IMR-90 (cell line): ENCODE measurements around the gene TACC2. TPM values are rescaled to one million over a fixed set of nuclear protein-coding genes. Genes with fewer than 3 reads are reported as not detected.

Source experiments
- ATAC-seq: fragments of 200-7000 bp; cut with Tn5 transposase; 2 replicates; pipeline ENCODE4 v1.9.1; 2020; ENCODE audit warnings: low read depth, mild to moderate bottlenecking, moderate library complexity
- BruUV-seq: library from RNA; stranded (reverse); fragments of 400-500 nt; replicated peaks from 2 replicates; lab custom pipeline; 2021; lab: Mats Ljungman, UMichigan
- CTCF ChIA-PET: fragments of 300-600 bp; formaldehyde crosslinking; extraction: SDS; loops from one replicate; lab custom pipeline; 2021; ENCODE audit warnings: antibody characterized with exemption; lab: Yijun Ruan, JAX
- POLR2A ChIA-PET: fragments of 300-600 bp; sonication (Branson Sonifier 250); formaldehyde crosslinking; loops from one replicate; lab custom pipeline; 2022; ENCODE audit warnings: antibody characterized with exemption; ENCODE audit not compliant: unreplicated experiment; lab: Charles Lee
- DNase-seq: peaks from one replicate; pipeline ENCODE4 v3.0.0; 2013
- H2AFZ ChIP-seq: replicated peaks from 2 replicates; pipeline ENCODE3; 2013; ENCODE audit warnings: low read length, mild to moderate bottlenecking; ENCODE audit not compliant: poor library complexity
- H2AK5ac ChIP-seq: 2 replicates; pipeline ENCODE4 v1.6.1; 2013; ENCODE audit warnings: low read depth, low read length, inconsistent platforms
- H2AK9ac ChIP-seq: replicated peaks from 2 replicates; pipeline ENCODE3; 2013; ENCODE audit warnings: mild to moderate bottlenecking, low read depth, low read length, moderate library complexity; ENCODE audit not compliant: poor library complexity
- H2BK120ac ChIP-seq: 2 replicates; pipeline ENCODE4 v1.6.1; 2013; ENCODE audit warnings: low read depth, low read length, inconsistent platforms
- H2BK15ac ChIP-seq: 3 replicates; pipeline ENCODE4 v1.6.1; 2013; ENCODE audit warnings: low read depth, low read length, inconsistent platforms
- H2BK20ac ChIP-seq: 2 replicates; pipeline ENCODE4 v1.6.1; 2013; ENCODE audit warnings: low read depth, mild to moderate bottlenecking, inconsistent platforms, low read length, moderate library complexity
- H2BK5ac ChIP-seq: 2 replicates; pipeline ENCODE4 v1.6.1; 2013; ENCODE audit warnings: mild to moderate bottlenecking, low read depth, low read length, inconsistent platforms; ENCODE audit not compliant: poor library complexity, severe bottlenecking
- H3K14ac ChIP-seq: replicated peaks from 2 replicates; pipeline ENCODE4 v1.6.1; 2013; ENCODE audit warnings: low read depth, low read length, inconsistent platforms
- H3K18ac ChIP-seq: 2 replicates; pipeline ENCODE4 v1.6.1; 2013; ENCODE audit warnings: low read depth, low read length, control low read depth
- H3K23ac ChIP-seq: 2 replicates; pipeline ENCODE4 v1.6.1; 2013; ENCODE audit warnings: low read depth, low read length, inconsistent platforms
- H3K27ac ChIP-seq: 2 replicates; pipeline ENCODE4 v1.5.1; 2013; ENCODE audit warnings: mild to moderate bottlenecking, control low read depth, low read length; ENCODE audit not compliant: insufficient read depth
- H3K27me3 ChIP-seq: 2 replicates; pipeline ENCODE4 v1.6.1; 2013; ENCODE audit warnings: low read length; ENCODE audit not compliant: control insufficient read depth, insufficient read depth
- H3K36me3 ChIP-seq: 2 replicates; pipeline ENCODE4 v1.6.1; 2013; ENCODE audit warnings: low read length, mixed read lengths; ENCODE audit not compliant: control insufficient read depth, insufficient read depth
- H3K4ac ChIP-seq: 2 replicates; pipeline ENCODE4 v1.6.1; 2013; ENCODE audit warnings: low read depth, low read length, inconsistent platforms
- H3K4me1 ChIP-seq: 2 replicates; pipeline ENCODE4 v1.6.1; 2013; ENCODE audit warnings: low read length, mixed read lengths; ENCODE audit not compliant: control insufficient read depth, insufficient read depth
- H3K4me2 ChIP-seq: 2 replicates; pipeline ENCODE4 v1.6.1; 2013; ENCODE audit warnings: low read depth, mild to moderate bottlenecking, control low read depth, low read length, moderate library complexity
- H3K4me3 ChIP-seq: 2 replicates; pipeline ENCODE4 v1.5.1; 2013; ENCODE audit warnings: low read depth, mild to moderate bottlenecking, control low read depth, low read length, moderate library complexity; ENCODE audit not compliant: insufficient read depth
- H3K56ac ChIP-seq: 2 replicates; pipeline ENCODE4 v1.6.1; 2013; ENCODE audit warnings: low read length, inconsistent platforms; ENCODE audit not compliant: insufficient read depth; ENCODE audit errors: extremely low read depth
- H3K79me1 ChIP-seq, 2 experiments: 2 replicates each; pipeline ENCODE4 v1.6.1; 2013; ENCODE audit warnings: low read length in 2 of 2, inconsistent platforms in 1 of 2, low read depth in 1 of 2
- H3K9ac ChIP-seq: 2 replicates; pipeline ENCODE4 v1.6.1; 2013; ENCODE audit warnings: low read depth, low read length, control low read depth
- H3K9me1 ChIP-seq: 2 replicates; pipeline ENCODE4 v1.6.1; 2013; ENCODE audit warnings: low read length, inconsistent platforms; ENCODE audit not compliant: insufficient read depth
- H3K9me3 ChIP-seq: 2 replicates; pipeline ENCODE4 v1.6.1; 2013; ENCODE audit warnings: low read length; ENCODE audit not compliant: control insufficient read depth, insufficient read depth
- H4K20me1 ChIP-seq: 2 replicates; pipeline ENCODE4 v1.6.1; 2013; ENCODE audit warnings: low read length, inconsistent platforms; ENCODE audit not compliant: insufficient read depth
- H4K5ac ChIP-seq: 2 replicates; pipeline ENCODE4 v1.6.1; 2013; ENCODE audit warnings: mild to moderate bottlenecking, low read depth, low read length, control low read depth
- H4K8ac ChIP-seq, 2 experiments: 2 replicates each; pipeline ENCODE4 v1.6.1; 2013; ENCODE audit warnings: low read depth in 2 of 2, low read length in 2 of 2, control low read depth in 1 of 2, inconsistent platforms in 1 of 2
- H4K91ac ChIP-seq: 2 replicates; pipeline ENCODE4 v1.6.1; 2013; ENCODE audit warnings: low read depth, low read length, inconsistent platforms; ENCODE audit not compliant: insufficient read depth
- CEBPB ChIP-seq: IDR thresholded peaks from 2 replicates; pipeline ENCODE4 v1.6.1; 2012; ENCODE audit warnings: low read depth, low read length, improper control_type of control experiment
- RAD21 ChIP-seq: IDR thresholded peaks from 2 replicates; pipeline ENCODE4 v1.6.1; 2012; ENCODE audit warnings: low read length, improper control_type of control experiment
- WGBS, 2 experiments: methylation state at CpG; one replicate each; pipeline versions ENCODE4 v1.1.5 to v1.1.7; 2013; ENCODE audit warnings: missing lambda C conversion rate in 2 of 2; ENCODE audit not compliant: insufficient read length in 1 of 2; ENCODE audit errors: extremely low coverage in 2 of 2; 5-methylcytosine and 5-hydroxymethylcytosine counted together
- dilution Hi-C: fragments of 300-500 bp; cut with HindIII; formaldehyde crosslinking; loops from one replicate; pipeline ENCODE4 v1.14.3; 2018; ENCODE audit warnings: low sequenced_read_pairs; ENCODE audit not compliant: unreplicated experiment
- in situ Hi-C: fragments of 300-500 bp; cut with MboI; formaldehyde crosslinking; loops from 3 replicates; pipeline ENCODE4 v1.14.3; 2019; ENCODE audit warnings: low sequenced_read_pairs, inconsistent platforms, mixed read lengths
- intact Hi-C: fragments of 100-400 bp; cut with micrococcal nuclease; formaldehyde crosslinking; loops from 2 replicates; pipeline ENCODE4 v1.10.0; 2022
- polyA plus RNA-seq, 3 experiments: library from polyadenylated mRNA; depleted of rRNA; stranded (reverse); fragments of >200 nt; gene quantifications; 2 replicates each; pipeline ENCODE4 v1.2.3, GENCODE V29; 2012; ENCODE audit warnings: low replicate concordance in 1 of 3
- total RNA-seq: library from RNA; depleted of rRNA; stranded (reverse); fragments of >200 nt; gene quantifications from 2 replicates; pipeline ENCODE4 v1.2.3, GENCODE V29; 2012

Gene TACC2
- total and polyA plus RNA-seq, 2 of the 4 experiments (the other 2 are of a cell fraction), result 2.9 to 15.4 TPM

DNA sequence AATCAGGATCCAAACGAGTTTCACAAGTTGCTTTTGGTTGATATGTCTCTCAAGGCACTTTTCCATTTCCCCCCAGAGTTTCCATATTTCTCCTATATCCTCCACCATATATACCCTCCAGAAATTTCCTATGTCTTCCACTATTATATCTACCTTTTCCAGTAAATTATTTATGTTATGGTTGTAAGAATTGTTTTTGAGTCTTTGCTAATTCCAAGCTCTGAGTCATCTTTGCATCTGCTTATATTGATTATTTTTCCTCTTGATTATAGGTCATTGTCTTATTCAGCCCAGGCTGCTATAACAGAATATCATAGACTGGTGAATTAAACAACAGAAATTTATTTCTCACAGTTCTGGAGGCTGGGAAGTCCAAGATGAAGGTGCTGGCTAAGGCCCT, 12.7 kb downstream of the TACC2 start:
- Histone ChIP-seq H2AK5ac (no peak overlapping the region), H3K9ac (no peak overlapping the region), H2BK15ac (no peak overlapping the region), H3K14ac (no peak overlapping the region), H3K56ac (no peak overlapping the region), H2BK120ac (no peak overlapping the region), H3K9me3 (peaks cover 2% of the 10 kb centered on the region; the same call in 1 of the 2 replicates), H3K4ac (no peak overlapping the region), H3K27ac (no peak overlapping the region), H3K18ac (no peak overlapping the region), H4K20me1 (no peaks in the 10 kb centered on the region), H3K79me1 (no peaks in the 10 kb centered on the region), H3K4me2 (no peak overlapping the region), H3K9me1 (no peaks in the 10 kb centered on the region), H3K27me3 (peaks cover 4% of the 10 kb centered on the region), H3K36me3 (no peaks in the 10 kb centered on the region), H2AK9ac (no peak overlapping the region), H3K4me1 (no peaks in the 10 kb centered on the region), H2AFZ (no peak overlapping the region), H3K4me3 (no peak overlapping the region), H3K23ac (no peak overlapping the region), H4K8ac (no peak overlapping the region), H4K91ac (no peak overlapping the region), H4K5ac (no peak overlapping the region), H2BK5ac (no peak overlapping the region), H2BK20ac (no peak overlapping the region)
- no CpG with 5 or more reads among the region's 1 CpG for WGBS, 2 experiments
- no peak for DNase-seq
- dilution Hi-C loops (no loop called here), in situ Hi-C loops (no loop called here), intact Hi-C loops (no loop called here)
- BruUV-seq, result no TSS peak
- TF ChIP-seq CEBPB (no peak), RAD21 (no peak)
- no peak for ATAC-seq
- ChIA-PET CTCF (no interaction called here), POLR2A (no interaction called here)
